ENCODE data around the gene P4HA2.

DNA sequence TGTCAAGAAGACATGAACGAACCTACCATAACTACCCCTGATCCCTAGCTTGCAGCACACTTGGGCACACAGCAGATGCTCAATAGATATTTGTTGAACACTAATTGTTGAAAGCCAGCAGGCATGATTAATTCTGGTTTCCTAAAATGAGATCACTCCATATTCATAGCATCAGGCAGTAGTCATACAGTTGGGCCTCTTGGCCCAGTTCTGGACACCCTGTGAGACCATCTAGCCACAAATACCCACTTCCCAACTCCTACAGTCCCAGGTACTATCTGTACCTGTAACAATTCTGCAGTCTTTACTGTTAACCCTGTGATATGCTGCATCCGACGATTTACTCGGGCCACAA, 24.2 kb downstream of the P4HA2 start:
- TF ChIP-seq, protein P1, sequence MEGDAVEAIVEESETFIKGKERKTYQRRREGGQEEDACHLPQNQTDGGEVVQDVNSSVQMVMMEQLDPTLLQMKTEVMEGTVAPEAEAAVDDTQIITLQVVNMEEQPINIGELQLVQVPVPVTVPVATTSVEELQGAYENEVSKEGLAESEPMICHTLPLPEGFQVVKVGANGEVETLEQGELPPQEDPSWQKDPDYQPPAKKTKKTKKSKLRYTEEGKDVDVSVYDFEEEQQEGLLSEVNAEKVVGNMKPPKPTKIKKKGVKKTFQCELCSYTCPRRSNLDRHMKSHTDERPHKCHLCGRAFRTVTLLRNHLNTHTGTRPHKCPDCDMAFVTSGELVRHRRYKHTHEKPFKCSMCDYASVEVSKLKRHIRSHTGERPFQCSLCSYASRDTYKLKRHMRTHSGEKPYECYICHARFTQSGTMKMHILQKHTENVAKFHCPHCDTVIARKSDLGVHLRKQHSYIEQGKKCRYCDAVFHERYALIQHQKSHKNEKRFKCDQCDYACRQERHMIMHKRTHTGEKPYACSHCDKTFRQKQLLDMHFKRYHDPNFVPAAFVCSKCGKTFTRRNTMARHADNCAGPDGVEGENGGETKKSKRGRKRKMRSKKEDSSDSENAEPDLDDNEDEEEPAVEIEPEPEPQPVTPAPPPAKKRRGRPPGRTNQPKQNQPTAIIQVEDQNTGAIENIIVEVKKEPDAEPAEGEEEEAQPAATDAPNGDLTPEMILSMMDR (conservative IDR thresholded peaks at IDR 0.05; ENCODE audit: low read depth in 2 of 2) = no peak
- TF ChIP-seq POLR2AphosphoS5 (IDR thresholded peaks at IDR 0.05; ENCODE audit: low read depth) = no peak
- no peak for TF ChIP-seq REST (IDR thresholded peaks at IDR 0.05; ENCODE audit: unreplicated experiment)
- TF ChIP-seq EZH2 (IDR thresholded peaks at IDR 0.05; ENCODE audit: low read depth, unreplicated experiment) = no peak
- TF ChIP-seq ETS1 (IDR thresholded peaks at IDR 0.05) = no peak
- no peak for TF ChIP-seq JUNB (IDR thresholded peaks at IDR 0.05; ENCODE audit: unreplicated experiment)

Measured in GM23338 (cell line).